Left ventricle myocardium inferior (tissue), 1 donor: Measurements from ENCODE around the gene CLEC14A. TPM values are rescaled to one million over a fixed set of nuclear protein-coding genes. Genes with fewer than 3 reads are reported as not detected.

Experiments
- DNase-seq: peaks from one replicate; pipeline ENCODE4 v3.0.0-alpha.2; 2020
- H3K27ac ChIP-seq: fragments of 200-600 bp; replicated peaks from 2 replicates; pipeline ENCODE4 v1.8.0; 2021
- H3K27me3 ChIP-seq: fragments of 200-600 bp; 2 replicates; pipeline ENCODE4 v1.8.0; 2021; ENCODE audit warnings: low read depth
- H3K36me3 ChIP-seq: fragments of 200-600 bp; 2 replicates; pipeline ENCODE4 v1.8.0; 2021
- H3K4me1 ChIP-seq: fragments of 200-600 bp; 2 replicates; pipeline ENCODE4 v1.8.0; 2021
- H3K4me3 ChIP-seq: fragments of 200-600 bp; 2 replicates; pipeline ENCODE4 v1.8.0; 2021; ENCODE audit warnings: mild to moderate bottlenecking, moderate library complexity
- H3K9me3 ChIP-seq: fragments of 200-600 bp; replicated peaks from 2 replicates; pipeline ENCODE4 v1.8.0; 2021
- intact Hi-C: fragments of 100-400 bp; cut with micrococcal nuclease; formaldehyde crosslinking; loops from one replicate; pipeline ENCODE4 v1.11.0; 2022
- total RNA-seq: library from RNA; stranded (reverse); fragmentation: NEBNext Ultra II Directional; extraction: Animal tissue kit (Norgen Biotek cat#: 25700); gene quantifications from one replicate; pipeline ENCODE4 v1.2.1, GENCODE V29; 2021
- TF ChIP-seq, protein P1 (sequence below): fragments of 200-600 bp; IDR thresholded peaks from 2 replicates; pipeline ENCODE4 v1.8.0; 2021; ENCODE audit warnings: antibody characterized with exemption, mild to moderate bottlenecking, borderline replicate concordance
- donor health status: DM: no; HTN: yes; CAD: no; lungs with severe emphysema.

Gene CLEC14A
- total RNA-seq, 1 donor from 2014 or later: 34.3 TPM

DNA sequence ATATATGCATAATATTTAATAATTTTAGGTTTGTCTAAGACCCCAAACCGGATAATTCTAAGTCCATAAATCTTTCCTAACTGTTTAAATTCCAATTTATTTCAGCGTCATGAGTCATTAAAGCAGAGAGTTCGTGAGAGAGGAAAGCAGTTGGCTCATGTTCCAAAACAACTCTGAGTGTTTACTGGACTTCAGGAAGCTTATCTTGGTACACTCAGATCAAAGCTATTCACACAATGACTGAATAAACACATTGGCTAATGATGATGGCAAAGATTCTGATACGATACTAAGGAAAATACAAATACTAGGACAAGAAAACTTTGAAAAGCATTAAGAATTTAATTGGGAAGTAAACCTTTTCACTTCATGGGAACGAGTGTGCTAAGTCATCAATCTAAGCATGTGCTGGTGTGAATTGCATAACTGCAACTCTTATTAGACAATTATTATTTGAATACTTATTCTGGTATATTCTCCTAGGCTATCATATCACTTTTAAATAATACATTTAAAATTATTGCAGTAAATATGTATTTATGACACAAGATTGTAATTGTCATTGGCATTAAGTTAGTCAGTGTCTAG, 34.8 kb upstream of the CLEC14A start:
- H3K27ac ChIP-seq: peak overlapping the region; percentile 82
- intact Hi-C loops: no loop called here
- H3K9me3 ChIP-seq: peaks cover 15% of the 10 kb centered on the region
- peaks cover 19% of the 10 kb centered on the region for H3K4me1 ChIP-seq
- no peak overlapping the region for H3K4me3 ChIP-seq
- no peaks in the 10 kb centered on the region for H3K36me3 ChIP-seq
- TF ChIP-seq, protein P1, sequence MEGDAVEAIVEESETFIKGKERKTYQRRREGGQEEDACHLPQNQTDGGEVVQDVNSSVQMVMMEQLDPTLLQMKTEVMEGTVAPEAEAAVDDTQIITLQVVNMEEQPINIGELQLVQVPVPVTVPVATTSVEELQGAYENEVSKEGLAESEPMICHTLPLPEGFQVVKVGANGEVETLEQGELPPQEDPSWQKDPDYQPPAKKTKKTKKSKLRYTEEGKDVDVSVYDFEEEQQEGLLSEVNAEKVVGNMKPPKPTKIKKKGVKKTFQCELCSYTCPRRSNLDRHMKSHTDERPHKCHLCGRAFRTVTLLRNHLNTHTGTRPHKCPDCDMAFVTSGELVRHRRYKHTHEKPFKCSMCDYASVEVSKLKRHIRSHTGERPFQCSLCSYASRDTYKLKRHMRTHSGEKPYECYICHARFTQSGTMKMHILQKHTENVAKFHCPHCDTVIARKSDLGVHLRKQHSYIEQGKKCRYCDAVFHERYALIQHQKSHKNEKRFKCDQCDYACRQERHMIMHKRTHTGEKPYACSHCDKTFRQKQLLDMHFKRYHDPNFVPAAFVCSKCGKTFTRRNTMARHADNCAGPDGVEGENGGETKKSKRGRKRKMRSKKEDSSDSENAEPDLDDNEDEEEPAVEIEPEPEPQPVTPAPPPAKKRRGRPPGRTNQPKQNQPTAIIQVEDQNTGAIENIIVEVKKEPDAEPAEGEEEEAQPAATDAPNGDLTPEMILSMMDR: no peak
- DNase-seq: no peak
- no peaks in the 10 kb centered on the region for H3K27me3 ChIP-seq

DNA sequence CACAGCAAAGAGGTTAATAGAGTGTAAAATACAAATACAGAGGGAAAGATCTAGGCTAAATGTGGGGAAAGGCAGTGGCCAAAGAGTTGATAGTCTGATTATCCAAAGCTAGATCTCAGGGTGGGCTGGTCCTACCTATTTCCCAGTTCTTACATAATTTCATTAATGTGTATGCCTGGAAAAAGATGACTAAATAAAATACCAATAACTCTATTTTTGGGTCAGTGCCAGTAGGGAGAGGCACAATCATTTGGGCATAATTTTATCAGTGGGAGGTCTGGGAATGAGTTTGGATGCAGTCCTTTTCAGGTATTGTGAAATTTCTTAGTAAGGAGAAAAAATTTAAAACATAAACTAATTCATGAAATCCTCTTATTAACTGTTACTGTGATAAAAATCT, 30.6 kb upstream of the CLEC14A start:
- Histone ChIP-seq H3K27me3 (no peaks in the 10 kb centered on the region), H3K4me3 (no peak overlapping the region), H3K27ac (no peak overlapping the region), H3K36me3 (no peaks in the 10 kb centered on the region), H3K4me1 (peaks cover 15% of the 10 kb centered on the region), H3K9me3 (peaks cover 15% of the 10 kb centered on the region)
- DNase-seq: no peak
- TF ChIP-seq, protein P1: no peak
- intact Hi-C loops: no loop called here

DNA sequence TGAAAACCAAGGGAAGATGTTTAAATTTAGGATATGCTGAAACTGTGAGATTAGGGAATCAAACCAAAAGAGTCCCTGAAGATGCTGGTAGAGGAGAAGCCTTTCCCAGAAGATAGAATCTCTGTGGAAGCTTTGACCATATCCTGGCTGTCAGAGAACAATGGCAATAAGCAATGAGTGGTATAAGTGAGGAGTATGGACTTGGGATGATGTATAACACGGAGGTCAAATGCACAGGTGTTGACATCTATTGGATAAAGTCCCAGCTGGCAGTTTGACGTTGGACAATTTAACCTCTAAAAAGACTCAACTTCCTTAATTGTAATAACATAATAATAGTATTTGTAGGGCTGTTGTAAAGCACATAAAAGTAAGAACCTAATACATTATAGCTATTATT, 30.1 kb upstream of the CLEC14A start:
- Histone ChIP-seq H3K4me3 (no peak overlapping the region), H3K9me3 (peaks cover 15% of the 10 kb centered on the region), H3K36me3 (no peaks in the 10 kb centered on the region), H3K4me1 (peaks cover 10% of the 10 kb centered on the region), H3K27me3 (no peaks in the 10 kb centered on the region), H3K27ac (no peak overlapping the region)
- no peak for DNase-seq
- TF ChIP-seq, protein P1: no peak
- intact Hi-C loops: no loop called here

DNA sequence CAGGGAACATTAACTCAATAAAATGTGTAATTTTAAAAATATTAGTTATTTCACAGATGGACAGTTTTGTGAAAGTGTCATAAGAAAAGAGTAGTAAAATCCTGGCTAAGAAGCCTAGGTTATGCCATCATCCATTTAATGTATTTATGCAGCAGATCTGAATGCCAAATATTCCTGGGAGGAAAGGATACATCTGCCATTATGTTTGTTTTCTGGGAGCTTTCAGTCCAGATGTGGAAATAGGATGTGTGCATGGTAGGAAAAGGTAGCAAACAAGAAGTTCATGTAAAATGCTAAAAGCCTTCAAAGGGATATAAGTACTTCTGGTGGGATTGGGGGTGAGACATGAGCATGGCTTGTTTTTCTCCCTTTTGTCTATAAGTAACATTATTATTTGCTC, 27.0 kb upstream of the CLEC14A start:
- H3K27me3 ChIP-seq: no peaks in the 10 kb centered on the region
- H3K4me1 ChIP-seq: no peaks in the 10 kb centered on the region
- intact Hi-C loops: no loop called here
- TF ChIP-seq, protein P1: no peak
- no peaks in the 10 kb centered on the region for H3K36me3 ChIP-seq
- no peak for DNase-seq
- no peak overlapping the region for H3K4me3 ChIP-seq
- H3K9me3 ChIP-seq: peaks cover 6% of the 10 kb centered on the region
- no peak overlapping the region for H3K27ac ChIP-seq

DNA sequence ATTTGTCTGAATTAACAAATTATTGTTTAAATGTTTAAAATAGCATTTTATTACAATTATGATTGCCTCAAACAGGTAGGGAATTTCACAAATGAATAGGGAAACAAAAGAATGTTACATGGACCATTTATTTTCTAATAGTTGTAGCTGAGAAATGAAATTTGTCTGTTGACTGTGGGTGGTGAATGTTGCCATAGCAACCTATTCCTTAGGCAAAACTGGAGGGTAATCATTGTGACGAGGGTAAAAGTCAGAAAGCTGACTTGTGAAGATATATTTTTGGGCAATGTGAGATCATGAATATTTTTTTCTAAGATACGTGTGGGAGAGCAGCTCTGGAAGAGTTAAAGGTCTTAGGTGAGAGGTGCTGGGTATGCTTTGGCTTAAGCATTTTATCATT, 24.2 kb upstream of the CLEC14A start:
- Histone ChIP-seq H3K36me3 (no peaks in the 10 kb centered on the region), H3K9me3 (no peaks in the 10 kb centered on the region), H3K4me3 (no peak overlapping the region), H3K27me3 (no peaks in the 10 kb centered on the region), H3K27ac (no peak overlapping the region), H3K4me1 (no peaks in the 10 kb centered on the region)
- intact Hi-C loops: no loop called here
- DNase-seq: no peak
- TF ChIP-seq, protein P1: no peak

DNA sequence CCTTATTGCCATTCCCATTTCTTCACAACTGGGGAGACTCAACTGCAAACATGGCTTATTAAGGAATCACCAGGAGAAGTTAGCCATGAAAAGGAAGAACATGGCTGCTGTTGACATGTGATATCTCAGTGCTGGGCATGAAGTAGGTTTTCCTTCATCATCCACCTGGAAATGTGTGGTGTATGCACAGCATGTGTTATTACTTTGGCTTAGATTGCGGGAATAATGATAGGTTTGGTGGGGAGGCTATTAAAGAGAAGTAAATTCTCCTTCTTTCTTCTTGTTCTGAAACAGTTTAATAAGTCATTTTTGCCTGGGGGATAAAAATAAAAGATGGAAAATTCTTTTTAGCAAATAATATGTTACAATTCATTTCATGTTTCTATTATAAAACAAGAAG, 23.7 kb upstream of the CLEC14A start:
- intact Hi-C loops: no loop called here
- no peaks in the 10 kb centered on the region for H3K9me3 ChIP-seq
- no peak overlapping the region for H3K4me3 ChIP-seq

More for the DNA sequence above, 23.7 kb upstream of the CLEC14A start:
- TF ChIP-seq, protein P1: no peak
- Histone ChIP-seq H3K27me3 (no peaks in the 10 kb centered on the region), H3K4me1 (no peaks in the 10 kb centered on the region), H3K27ac (no peak overlapping the region), H3K36me3 (no peaks in the 10 kb centered on the region)
- DNase-seq: no peak
